A204.1 (cell line): Measurements from ENCODE around the gene FUOM.
"Not testable (repeated sequence)": the region's sequence is repeated elsewhere in the genome, so short reads cannot be mapped to it uniquely, and the experiment has no call there.

Experiments
- FAIRE-seq: peaks from 2 replicates; lab custom pipeline; 2012; peaks lifted over from hg19 to GRCh38; lab: Jason Lieb, UNC

Gene FUOM

GRCh38 chr10:133388236-133388972 lies 30.6 kb upstream of the FUOM start:
- no peak for FAIRE-seq

- not testable (repeated sequence) for FAIRE-seq
These were observed 29.1 kb upstream of the FUOM start for GRCh38 chr10:133386951-133387350.

DNA sequence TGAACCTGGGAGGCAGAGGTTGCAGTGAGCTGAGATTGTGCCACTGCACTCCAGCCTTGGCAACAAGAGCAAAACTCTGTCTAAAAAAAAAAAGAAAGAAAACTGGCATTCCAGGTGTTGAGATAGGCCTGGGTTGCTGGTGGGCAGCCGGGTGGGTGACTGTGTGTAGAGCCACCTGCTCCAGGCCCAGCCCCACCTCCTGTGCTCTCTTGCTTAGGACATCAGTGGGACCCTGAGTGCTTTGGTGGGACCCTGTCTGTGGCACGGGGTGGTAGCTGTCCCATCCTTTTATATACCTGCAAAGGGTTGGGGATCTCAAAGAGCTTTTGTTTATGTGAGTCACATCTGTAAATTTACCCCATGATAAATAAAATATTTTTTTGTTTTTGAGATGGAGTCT lies 27.4 kb upstream of the FUOM start:
- no peak for FAIRE-seq

DNA sequence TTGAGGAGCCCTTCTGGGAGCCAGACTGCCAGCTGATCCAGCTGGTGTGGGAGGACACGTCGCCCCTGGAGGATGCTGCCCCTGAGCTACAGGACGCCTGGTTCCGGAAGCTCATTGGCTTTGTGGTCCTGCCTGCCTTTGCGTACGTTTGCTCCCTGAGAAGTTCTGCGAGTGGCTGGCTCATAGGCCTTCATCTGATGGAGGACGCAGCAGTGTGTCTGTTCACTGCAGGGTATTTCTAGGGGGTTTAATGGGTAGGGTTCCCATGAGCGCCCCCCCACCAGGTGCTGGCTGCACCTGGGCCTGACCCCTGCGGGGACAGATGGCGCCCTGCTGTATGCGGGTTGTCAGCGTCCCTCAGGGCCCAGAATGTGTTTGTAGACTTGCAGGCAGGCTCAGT lies 26.3 kb upstream of the FUOM start:
- FAIRE-seq, result no peak

DNA sequence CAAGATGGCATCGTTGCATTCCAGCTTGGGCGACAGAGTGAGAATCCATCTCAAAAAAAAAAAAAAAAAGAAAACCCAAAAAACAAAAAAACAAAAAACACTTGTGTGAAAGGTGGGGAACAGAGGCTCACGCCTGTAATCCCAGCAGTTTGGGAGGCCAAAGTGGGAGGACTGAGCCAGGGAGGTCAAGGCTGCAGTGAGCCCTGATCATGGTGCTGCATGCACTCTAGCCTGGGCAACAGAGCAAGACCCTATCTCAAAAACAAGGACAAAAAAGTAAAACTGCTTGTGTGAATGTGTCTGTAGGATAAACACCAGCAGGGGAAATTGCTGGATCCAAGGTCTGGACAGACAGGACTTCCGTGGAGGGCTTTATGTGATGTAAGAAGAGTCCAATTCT lies 25.7 kb upstream of the FUOM start:
- no peak for FAIRE-seq

GRCh38 chr10:133381036-133381435 lies 23.2 kb upstream of the FUOM start:
- FAIRE-seq, result no peak

DNA sequence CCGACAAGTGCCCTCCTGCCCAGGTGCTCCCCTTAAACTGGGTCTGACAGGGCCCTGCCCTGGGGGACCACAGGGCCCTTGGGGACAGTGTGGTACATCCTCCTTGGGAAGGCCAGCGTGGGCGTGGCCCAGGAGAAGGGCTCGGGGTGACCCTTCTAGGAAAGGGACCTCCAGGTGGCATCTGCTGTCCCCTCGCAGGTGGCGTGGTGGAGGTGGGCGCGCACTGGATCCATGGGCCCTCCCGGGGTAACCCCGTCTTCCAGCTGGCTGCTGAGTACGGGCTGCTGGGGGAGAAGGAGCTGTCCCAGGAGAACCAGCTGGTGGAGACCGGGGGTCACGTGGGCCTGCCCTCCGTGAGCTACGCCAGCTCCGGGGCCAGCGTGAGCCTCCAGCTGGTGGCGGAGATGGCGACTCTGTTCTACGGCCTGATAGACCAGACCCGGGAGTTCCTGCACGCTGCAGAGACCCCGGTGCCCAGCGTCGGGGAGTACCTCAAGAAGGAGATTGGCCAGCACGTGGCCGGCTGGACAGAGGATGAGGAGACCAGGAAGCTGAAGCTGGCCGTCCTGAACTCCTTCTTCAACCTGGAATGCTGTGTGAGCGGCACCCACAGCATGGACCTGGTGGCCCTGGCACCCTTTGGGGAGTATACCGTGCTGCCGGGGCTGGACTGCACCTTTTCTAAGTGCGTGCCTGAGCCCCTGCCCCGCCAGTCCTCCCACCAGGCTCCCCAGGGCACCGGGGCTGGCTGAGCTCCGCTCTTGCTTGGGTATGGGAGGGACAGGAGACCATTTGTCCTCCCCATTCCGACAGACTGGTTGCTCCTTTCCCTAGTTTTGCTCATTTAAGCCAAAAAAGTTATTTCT lies 22.2 kb upstream of the FUOM start:
- FAIRE-seq, result no peak

GRCh38 chr10:133379152-133379800 lies 21.5 kb upstream of the FUOM start, which contains the start of gene PAOX:
Gene PAOX (plus strand): TSS chr10:133379262. CDS start chr10:133379317, 55 bp downstream.
- no peak for FAIRE-seq

- no peak for FAIRE-seq
These were observed 20.7 kb upstream of the FUOM start for GRCh38 chr10:133378251-133379096.

GRCh38 chr10:133377818-133378250 lies 20.0 kb upstream of the FUOM start:
- FAIRE-seq, result no peak

- FAIRE-seq, result no peak
These were observed 19.4 kb upstream of the FUOM start for GRCh38 chr10:133377025-133377817.

DNA sequence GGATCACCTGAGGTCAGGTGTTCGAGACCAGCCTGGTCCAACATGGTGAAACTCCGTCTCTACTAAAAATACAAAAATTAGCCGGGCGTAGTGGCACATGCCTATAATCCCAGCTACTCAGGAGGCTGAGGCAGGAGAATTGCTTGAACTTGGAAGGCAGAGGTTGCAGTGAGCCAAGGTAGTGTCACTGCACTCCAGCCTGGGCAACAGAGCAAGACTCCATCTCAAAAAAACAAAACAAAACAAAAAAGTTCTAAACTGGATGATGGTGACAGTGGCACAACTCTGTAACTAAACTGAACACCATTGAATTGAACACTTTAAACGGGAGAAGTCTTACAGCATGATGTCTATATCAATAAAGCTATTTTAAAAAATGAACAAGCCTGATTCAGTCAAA lies 18.4 kb upstream of the FUOM start:
- not testable (repeated sequence) for FAIRE-seq

DNA sequence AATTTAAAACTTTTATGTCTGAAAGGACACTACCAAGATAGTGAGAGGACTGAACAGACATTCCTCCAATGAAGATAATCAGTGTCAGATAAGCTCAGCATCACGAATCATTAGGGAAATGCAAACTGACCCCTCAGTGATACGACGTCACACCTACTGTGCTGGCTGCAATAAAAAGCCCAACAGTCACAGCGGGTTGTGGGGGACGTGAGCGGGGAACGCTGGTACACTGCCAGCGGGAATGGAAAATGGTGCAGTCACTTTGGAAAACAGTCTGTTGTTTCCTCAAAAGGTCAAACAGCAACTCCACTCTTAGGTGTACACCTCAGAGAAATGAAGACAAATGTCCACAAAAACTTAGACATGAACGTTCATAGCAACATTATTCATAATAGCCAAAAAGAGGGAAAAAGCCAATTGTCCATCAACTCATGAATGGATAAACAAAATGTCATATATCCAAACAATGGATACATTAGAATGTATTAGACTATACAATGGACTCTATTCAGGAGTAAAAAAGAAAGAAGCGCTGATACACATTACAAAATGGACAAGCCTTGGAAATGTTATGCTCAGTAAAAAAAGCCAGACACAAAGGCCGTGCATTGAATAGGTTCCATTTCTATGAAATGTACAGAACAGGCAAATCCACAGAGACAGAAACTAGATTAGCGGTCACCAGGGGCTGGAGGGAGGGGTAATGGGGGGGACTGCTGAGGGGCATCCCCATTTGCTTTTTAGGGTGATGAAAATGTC lies 17.7 kb upstream of the FUOM start:
- FAIRE-seq, result no peak

DNA sequence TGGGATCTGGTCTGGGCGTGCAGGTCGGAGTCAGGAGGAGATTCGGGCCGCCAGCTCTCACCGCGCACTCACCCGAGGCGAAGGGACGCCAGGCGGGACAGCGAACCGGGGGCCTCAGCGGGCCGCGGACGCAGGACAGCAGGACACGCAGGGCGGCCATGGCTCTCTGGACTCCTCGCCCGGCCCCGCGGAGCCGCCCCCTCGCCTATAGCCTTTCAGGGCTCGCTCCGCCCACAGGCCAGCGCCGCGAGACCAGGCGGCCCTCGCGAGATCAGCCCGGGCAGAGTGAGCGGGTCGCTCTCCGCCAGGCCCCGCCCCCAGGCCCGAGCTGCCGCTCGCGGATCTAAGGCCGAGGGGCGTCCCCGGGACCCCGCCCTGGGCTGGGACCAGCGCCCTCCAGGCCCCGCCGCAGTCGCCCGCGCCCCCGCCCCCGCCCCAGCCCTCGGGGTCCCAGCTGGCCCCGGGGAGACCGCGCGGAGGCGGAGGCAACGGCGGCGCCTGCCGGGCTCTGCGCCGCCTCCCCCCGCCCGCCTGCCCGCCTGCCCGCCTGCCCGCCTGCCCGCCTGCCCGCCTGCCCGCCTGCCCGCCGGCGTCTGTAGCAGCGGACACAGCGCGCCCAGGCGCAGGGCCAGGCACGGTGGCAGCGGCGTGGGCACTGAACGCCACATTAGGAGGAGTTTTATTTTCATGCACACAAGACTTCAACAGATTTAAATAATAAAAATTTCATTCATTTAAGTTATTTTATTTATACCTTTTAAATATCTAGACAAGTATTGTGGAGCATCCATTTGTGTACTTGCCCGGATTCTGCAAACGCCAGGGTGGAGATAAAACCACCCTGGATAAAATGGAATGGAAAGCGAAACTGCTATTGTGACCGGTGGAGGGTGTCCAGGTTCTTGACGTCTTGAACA lies 15.6 kb upstream of the FUOM start, which contains the start of gene ECHS1:
ECHS1 (minus strand) TSS at position 181 of the 917 bp plus-strand sequence; CDS start at position 160, 21 bp downstream.
- no peak for FAIRE-seq

DNA sequence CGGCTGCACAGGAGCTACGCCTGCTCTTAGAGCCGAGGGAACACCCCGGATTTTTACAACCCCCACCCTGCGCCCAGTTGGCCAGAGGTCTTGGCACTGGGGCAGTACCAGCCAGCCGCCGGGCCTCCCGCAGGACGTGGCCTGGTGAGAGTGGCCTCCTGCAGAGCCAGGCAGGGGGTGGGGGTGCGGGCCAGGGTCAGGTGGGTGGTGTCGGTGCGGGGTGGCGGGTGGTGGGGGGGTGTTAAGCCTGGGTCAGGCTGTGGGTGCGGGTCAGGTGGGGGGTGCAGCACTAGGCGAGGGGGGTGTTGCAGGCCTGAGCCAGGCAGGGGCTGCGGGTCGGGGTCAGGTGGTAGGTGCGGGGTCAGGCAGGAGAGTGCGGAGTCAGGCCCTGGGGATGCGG lies 14.7 kb upstream of the FUOM start:
- no peak for FAIRE-seq

GRCh38 chr10:133370030-133370786 lies 12.4 kb upstream of the FUOM start:
- no peak for FAIRE-seq

DNA sequence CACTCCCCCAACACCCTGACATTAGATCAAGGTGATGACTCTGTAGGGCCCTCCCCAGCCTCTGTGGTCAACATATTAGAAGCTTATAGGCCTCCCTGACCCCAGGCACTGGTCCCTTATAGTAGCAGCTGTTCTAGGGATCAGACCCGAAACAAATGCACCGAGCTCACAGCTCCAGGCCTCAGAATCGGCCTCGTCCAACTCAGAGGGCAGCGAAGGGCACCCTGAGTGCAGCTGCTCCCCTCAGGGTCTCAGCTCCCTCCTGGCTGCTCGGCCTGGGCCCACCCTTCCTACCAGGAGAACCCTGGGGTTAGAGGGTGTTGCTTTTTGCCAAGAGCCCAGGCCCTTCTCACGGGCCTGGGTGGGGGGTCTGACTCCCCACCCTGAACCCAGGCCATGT lies 10.3 kb upstream of the FUOM start:
- FAIRE-seq, result no peak

GRCh38 chr10:133367461-133367860 lies 9.6 kb upstream of the FUOM start:
- not testable (repeated sequence) for FAIRE-seq
